ENCODE results near the gene NBPF20.
"Not testable (repeated sequence)": the region's sequence is repeated elsewhere in the genome, so short reads cannot be mapped to it uniquely, and the experiment has no call there.

NBPF20 gene

GRCh38 chr1:145431363-145432256 is 6.2 kb upstream of the NBPF20 start:
- not testable (repeated sequence) for DNase-seq (ENCODE audit: insufficient read length); FAIRE-seq

- DNase-seq (ENCODE audit: insufficient read length); FAIRE-seq: not testable (repeated sequence)
Measured at GRCh38 chr1:145430830-145431229, 5.4 kb upstream of the NBPF20 start.

- FAIRE-seq; DNase-seq (ENCODE audit: insufficient read length): not testable (repeated sequence)
Measured at GRCh38 chr1:145429329-145429728, 3.9 kb upstream of the NBPF20 start.

- DNase-seq (ENCODE audit: insufficient read length); FAIRE-seq: not testable (repeated sequence)
Measured at GRCh38 chr1:145424612-145425435, 579 bp downstream of the NBPF20 start.

GRCh38 chr1:145415149-145415548 is 10.3 kb downstream of the NBPF20 start:
- FAIRE-seq; DNase-seq (ENCODE audit: insufficient read length): not testable (repeated sequence)

- not testable (repeated sequence) for DNase-seq (ENCODE audit: insufficient read length); FAIRE-seq
Measured at GRCh38 chr1:145407266-145407665, 18.1 kb downstream of the NBPF20 start.

GRCh38 chr1:145404949-145405348 is 20.5 kb downstream of the NBPF20 start:
- FAIRE-seq; DNase-seq (ENCODE audit: insufficient read length): not testable (repeated sequence)

- FAIRE-seq; DNase-seq (ENCODE audit: insufficient read length): not testable (repeated sequence)
Measured at GRCh38 chr1:145400701-145401100, 24.7 kb downstream of the NBPF20 start.
